Keratinocyte (primary cell): Measurements from ENCODE around the gene TIMP2.

Experiments used
- CTCF ChIP-seq, 3 experiments: IDR thresholded peaks in 1 of 3; conservative IDR thresholded peaks in 1 of 3; optimal IDR thresholded peaks in 1 of 3; 2 replicates in 2 of 3; 3 replicates in 1 of 3; pipeline versions ENCODE3 to v1.5.1; 2011; ENCODE audit warnings: low read length in 3 of 3, mild to moderate bottlenecking in 3 of 3, moderate library complexity in 2 of 3, control low read depth in 1 of 3, inconsistent platforms in 1 of 3; ENCODE audit not compliant: insufficient read depth in 2 of 3; ENCODE audit errors: extremely low read depth in 1 of 3
- EZH2 ChIP-seq: IDR thresholded peaks from one replicate; pipeline ENCODE4 v1.6.1; 2012; ENCODE audit warnings: inconsistent platforms, mild to moderate bottlenecking, low read length, moderate library complexity

GRCh38 chr17:78838574-78839005, 86.6 kb downstream of the TIMP2 start:
- TF ChIP-seq CTCF (optimal IDR thresholded peaks at IDR 0.05 in 1 of 3, IDR thresholded peaks at IDR 0.05 in 1 of 3, conservative IDR thresholded peaks at IDR 0.05 in 1 of 3; ENCODE audit: extremely low read depth in 1 of 3, insufficient read depth in 2 of 3, low read length in 3 of 3) = no peak
- TF ChIP-seq EZH2 = no peak
